HG02970 (cell line): Measurements from ENCODE around the gene FRY.

Experiments
- ATAC-seq: cut with Tn5 transposase; IDR thresholded peaks from one replicate; pipeline ENCODE4 v1.9.1; 2021; ENCODE audit warnings: mild to moderate bottlenecking, moderate library complexity, moderate number of reproducible peaks; ENCODE audit not compliant: unreplicated experiment, low FRiP score

Gene FRY

GRCh38 chr13:32073180-32073864 is 41.7 kb downstream of the FRY start:
- ATAC-seq = no peak

GRCh38 chr13:32075170-32075851 is 43.7 kb downstream of the FRY start:
- ATAC-seq = no peak

DNA sequence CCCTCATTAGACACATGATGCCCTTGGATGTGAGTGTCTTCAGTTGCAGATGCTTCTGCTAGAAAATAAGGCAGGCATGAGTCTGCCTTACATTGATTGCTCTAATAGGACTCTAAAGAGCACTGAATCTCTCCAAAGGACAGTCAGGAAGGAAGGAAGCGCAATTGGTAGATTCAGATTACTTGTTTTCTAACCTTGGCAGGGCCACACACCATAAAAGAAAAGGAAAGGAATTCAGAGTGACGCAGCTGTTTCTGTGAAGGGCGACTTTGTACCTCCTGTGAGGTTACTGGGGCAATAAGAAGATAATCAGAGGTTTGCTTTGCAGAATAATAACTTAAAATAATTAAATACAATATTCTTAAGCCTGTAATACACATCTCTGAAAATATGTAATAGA is 48.0 kb downstream of the FRY start:
- ATAC-seq = no peak

DNA sequence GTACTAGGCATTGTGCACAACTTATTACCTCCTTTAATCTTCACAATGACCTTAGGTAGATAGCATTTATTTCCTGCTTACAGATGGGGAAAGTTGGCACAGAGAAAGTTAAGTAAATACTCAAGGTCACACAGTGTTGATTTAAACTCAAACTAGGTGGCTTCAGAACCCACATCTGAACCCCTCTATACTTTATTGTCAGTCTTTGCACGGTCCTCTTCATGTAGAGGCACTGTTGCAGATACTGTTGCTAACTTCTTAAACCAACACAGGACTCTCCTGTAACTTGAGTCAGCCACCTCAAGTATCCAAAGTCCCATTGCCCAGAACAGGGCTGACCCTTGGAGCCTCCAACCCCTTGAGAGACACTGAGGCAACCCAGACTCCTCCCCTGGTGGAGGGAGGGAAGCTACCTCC is 48.8 kb downstream of the FRY start:
- no peak for ATAC-seq

GRCh38 chr13:32081591-32081990 is 50.0 kb downstream of the FRY start:
- no peak for ATAC-seq

GRCh38 chr13:32086366-32086765 is 54.8 kb downstream of the FRY start:
- no peak for ATAC-seq

GRCh38 chr13:32086791-32087441 is 55.3 kb downstream of the FRY start:
- no peak for ATAC-seq

- no peak for ATAC-seq
These were observed 56.6 kb downstream of the FRY start for GRCh38 chr13:32087955-32088747.

GRCh38 chr13:32092496-32092895 is 60.9 kb downstream of the FRY start:
- no peak for ATAC-seq

GRCh38 chr13:32093006-32093405 is 61.4 kb downstream of the FRY start:
- no peak for ATAC-seq

GRCh38 chr13:32098272-32098671 is 66.7 kb downstream of the FRY start:
- ATAC-seq = no peak

GRCh38 chr13:32105653-32106313 is 74.2 kb downstream of the FRY start:
- no peak for ATAC-seq

- ATAC-seq = no peak
These were observed 75.9 kb downstream of the FRY start for GRCh38 chr13:32107474-32107873.

- no peak for ATAC-seq
These were observed 76.4 kb downstream of the FRY start for GRCh38 chr13:32107973-32108372.

- no peak for ATAC-seq
These were observed 82.0 kb downstream of the FRY start for GRCh38 chr13:32113532-32113931.

DNA sequence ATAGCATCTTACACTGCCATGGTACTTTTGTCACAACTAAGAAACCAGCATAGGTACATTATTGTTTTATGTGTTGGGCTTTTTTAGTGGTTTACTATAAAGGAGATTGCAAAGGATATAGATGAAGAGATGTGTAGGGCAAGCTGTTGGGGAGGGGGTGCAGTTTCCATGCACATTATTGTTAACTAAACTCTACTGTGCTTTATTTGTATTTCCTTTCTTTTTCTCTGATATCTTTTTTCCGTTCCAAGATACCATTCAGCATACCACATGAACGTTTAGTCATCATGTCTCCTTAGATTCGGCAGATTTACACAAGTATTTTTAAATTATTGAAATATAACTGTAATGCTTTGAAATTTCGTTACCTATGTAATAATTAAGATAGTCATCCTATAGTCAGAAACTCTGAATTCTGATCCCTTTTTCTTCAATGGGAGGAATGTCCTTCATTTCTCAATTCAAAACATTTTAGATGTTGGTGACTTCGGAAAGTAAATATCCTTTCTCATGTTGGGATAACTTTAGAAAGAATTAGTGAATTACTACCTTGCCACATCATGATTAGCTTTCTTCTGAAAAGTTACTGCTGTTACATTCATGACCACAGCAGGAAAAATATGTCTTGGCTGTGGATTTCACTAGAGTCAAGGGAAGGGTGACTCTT is 82.8 kb downstream of the FRY start:
- no peak for ATAC-seq

- no peak for ATAC-seq
These were observed 83.5 kb downstream of the FRY start for GRCh38 chr13:32115066-32115465.

- no peak for ATAC-seq
These were observed 84.6 kb downstream of the FRY start for GRCh38 chr13:32116210-32116609.

- ATAC-seq = no peak
These were observed 85.4 kb downstream of the FRY start for GRCh38 chr13:32117001-32117400.

- ATAC-seq = no peak
These were observed 86.1 kb downstream of the FRY start for GRCh38 chr13:32117701-32118100.
